ENCODE measurements around the gene CACNG8. TPM values are rescaled to one million over a fixed set of nuclear protein-coding genes. Genes with fewer than 3 reads are reported as not detected.

CACNG8 gene
- 2.1 to 2.6 TPM (median 2.1 TPM) in 3 replicates for total RNA-seq

DNA sequence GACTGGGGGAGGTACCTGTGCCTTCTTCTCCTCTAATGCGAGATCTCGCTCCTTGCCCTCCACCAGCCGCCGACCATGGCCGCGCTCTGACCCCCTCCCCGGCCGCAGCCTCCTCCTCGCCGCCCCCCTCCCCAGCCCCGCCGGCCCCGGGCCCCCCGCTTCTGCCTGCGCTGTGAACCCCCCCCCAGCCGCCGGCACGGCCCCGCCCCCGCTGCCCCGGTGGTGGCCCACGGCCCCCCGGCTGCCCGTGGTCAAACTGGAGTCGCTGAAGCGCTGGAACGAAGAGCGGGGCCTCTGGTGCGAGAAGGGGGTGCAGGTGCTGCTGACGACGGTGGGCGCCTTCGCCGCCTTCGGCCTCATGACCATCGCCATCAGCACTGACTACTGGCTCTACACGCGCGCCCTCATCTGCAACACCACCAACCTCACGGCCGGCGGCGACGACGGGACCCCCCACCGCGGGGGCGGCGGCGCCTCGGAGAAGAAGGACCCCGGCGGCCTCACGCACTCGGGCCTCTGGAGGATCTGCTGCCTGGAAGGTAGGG lies at the start of gene CACNG8:
CACNG8 (plus strand) TSS at position 51 of the 545 bp plus-strand sequence.
- Mint-ChIP-seq H3K4me1 (peaks cover 5% of the 10 kb centered on the region), H3K36me3 (no peaks in the 10 kb centered on the region), H3K9me3 (no peaks in the 10 kb centered on the region), H3K27ac (no peak within 1 kb of the TSS), H3K27me3 (ENCODE audit: low read depth) (peaks cover 89% of the 10 kb centered on the region), H3K4me3 (no peak within 1 kb of the TSS)
- no peak for DNase-seq (ENCODE audit: low spot score in 2 of 2, unreplicated experiment in 2 of 2)
- TF ChIP-seq, protein P1, sequence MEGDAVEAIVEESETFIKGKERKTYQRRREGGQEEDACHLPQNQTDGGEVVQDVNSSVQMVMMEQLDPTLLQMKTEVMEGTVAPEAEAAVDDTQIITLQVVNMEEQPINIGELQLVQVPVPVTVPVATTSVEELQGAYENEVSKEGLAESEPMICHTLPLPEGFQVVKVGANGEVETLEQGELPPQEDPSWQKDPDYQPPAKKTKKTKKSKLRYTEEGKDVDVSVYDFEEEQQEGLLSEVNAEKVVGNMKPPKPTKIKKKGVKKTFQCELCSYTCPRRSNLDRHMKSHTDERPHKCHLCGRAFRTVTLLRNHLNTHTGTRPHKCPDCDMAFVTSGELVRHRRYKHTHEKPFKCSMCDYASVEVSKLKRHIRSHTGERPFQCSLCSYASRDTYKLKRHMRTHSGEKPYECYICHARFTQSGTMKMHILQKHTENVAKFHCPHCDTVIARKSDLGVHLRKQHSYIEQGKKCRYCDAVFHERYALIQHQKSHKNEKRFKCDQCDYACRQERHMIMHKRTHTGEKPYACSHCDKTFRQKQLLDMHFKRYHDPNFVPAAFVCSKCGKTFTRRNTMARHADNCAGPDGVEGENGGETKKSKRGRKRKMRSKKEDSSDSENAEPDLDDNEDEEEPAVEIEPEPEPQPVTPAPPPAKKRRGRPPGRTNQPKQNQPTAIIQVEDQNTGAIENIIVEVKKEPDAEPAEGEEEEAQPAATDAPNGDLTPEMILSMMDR (IDR thresholded peaks at IDR 0.05; ENCODE audit: unreplicated experiment), result no peak

DNA sequence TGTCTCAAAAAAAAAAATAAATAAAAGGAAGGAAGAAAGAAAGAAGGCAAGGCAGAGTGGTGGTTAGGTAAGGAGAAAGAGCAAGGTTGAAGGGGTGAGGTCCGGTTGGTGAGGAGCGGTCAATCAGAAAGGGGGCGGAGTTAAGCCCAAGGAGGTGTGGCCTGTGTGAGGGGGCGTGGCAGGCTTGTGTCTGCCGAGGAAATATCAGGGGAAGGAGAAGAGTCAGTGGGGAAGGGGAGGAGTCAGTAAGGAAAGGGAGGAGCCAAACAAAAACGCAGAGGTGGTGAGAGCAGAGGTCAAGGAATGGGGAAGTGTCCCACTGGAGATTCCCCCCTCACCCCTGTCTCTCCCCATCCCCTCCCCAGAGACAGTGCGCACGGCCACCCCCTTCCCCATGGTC lies 47.7 kb upstream of the CACNG8 start:
- no peak for DNase-seq (ENCODE audit: low spot score in 2 of 2, unreplicated experiment in 2 of 2)
- TF ChIP-seq, protein P1 (IDR thresholded peaks at IDR 0.05; ENCODE audit: unreplicated experiment), result no peak
- Mint-ChIP-seq H3K36me3 (no peaks in the 10 kb centered on the region), H3K4me1 (peaks cover under 1% of the 10 kb centered on the region), H3K9me3 (no peaks in the 10 kb centered on the region), H3K27me3 (ENCODE audit: low read depth) (peaks cover 64% of the 10 kb centered on the region), H3K27ac (no peak overlapping the region), H3K4me3 (no peak overlapping the region)

DNA sequence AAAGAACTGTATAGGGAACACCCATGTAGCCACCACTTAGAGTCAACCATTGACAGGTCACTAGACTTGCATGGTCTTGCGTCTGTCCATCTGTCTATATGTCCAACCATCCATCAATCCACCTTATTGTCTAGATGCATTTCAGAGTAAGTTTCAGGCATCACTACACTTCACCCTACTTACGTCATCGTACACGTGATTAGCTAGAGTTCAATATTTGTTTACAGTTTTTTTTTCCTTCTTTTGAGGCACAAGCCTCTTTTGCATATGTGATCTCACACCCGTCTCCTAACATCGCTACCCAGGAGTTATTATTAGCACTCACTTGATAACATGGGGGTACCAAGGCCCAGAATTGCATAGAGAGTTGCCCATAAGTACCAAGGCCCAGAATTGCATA lies 46.7 kb upstream of the CACNG8 start:
- TF ChIP-seq, protein P1 (IDR thresholded peaks at IDR 0.05; ENCODE audit: unreplicated experiment), result no peak
- H3K9me3 Mint-ChIP-seq, result no peaks in the 10 kb centered on the region
- H3K4me1 Mint-ChIP-seq, result no peaks in the 10 kb centered on the region
- H3K4me3 Mint-ChIP-seq, result no peak overlapping the region
- H3K27me3 Mint-ChIP-seq (ENCODE audit: low read depth), result peaks cover 54% of the 10 kb centered on the region
- H3K27ac Mint-ChIP-seq, result no peak overlapping the region
- no peak for DNase-seq (ENCODE audit: low spot score in 2 of 2, unreplicated experiment in 2 of 2)
- H3K36me3 Mint-ChIP-seq, result no peaks in the 10 kb centered on the region

DNA sequence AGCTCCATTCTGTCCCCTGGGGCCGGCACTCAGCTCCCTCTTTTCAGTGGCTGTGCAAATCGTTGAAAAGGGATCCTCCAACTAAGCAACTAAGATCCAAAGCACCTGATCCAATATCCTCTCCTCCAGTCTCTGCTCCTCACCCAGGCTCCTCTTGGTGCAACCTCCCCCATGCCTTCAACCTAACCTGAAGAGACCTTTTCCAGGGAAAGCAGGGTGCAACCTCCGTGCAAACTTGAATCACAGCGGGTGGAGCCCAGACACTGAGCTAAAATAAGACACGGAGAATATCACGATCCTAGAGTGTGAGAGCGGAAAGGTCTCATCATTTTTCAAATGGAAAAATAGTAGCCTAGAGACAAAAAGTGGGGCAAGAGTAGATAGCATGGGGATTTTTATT lies 45.4 kb upstream of the CACNG8 start:
- no peaks in the 10 kb centered on the region for H3K4me1 Mint-ChIP-seq
- TF ChIP-seq, protein P1 (IDR thresholded peaks at IDR 0.05; ENCODE audit: unreplicated experiment), result no peak
- H3K27me3 Mint-ChIP-seq (ENCODE audit: low read depth), result peaks cover 41% of the 10 kb centered on the region
- no peaks in the 10 kb centered on the region for H3K36me3 Mint-ChIP-seq
- no peaks in the 10 kb centered on the region for H3K9me3 Mint-ChIP-seq
- H3K4me3 Mint-ChIP-seq, result no peak overlapping the region
- DNase-seq (ENCODE audit: low spot score in 2 of 2, unreplicated experiment in 2 of 2), result no peak
- no peak overlapping the region for H3K27ac Mint-ChIP-seq

DNA sequence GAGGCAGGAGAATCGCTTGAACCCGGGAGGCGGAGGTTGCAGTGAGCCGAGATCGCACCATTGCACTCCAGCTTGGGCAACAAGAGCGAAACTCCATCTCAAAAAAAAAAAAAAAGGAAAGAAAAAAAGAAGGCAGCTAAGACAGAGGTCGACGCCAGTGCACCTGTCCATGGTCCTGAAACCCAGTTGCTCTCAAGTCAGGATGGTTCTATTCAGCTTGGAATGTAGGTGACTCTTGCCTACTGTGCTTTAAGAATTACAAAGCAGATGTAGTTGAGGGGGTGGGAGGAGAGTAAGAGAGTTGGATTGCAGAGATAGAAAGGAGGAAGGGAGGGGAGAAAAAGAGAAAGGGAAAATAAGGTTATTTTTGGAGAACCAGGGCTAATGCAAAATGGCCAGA lies 35.0 kb upstream of the CACNG8 start:
- TF ChIP-seq, protein P1 (IDR thresholded peaks at IDR 0.05; ENCODE audit: unreplicated experiment), result no peak
- H3K4me1 Mint-ChIP-seq, result no peaks in the 10 kb centered on the region
- H3K27me3 Mint-ChIP-seq (ENCODE audit: low read depth), result peaks cover 13% of the 10 kb centered on the region
- H3K36me3 Mint-ChIP-seq, result no peaks in the 10 kb centered on the region
- peak; percentile 58 to 78 for DNase-seq (ENCODE audit: low spot score in 2 of 2, unreplicated experiment in 2 of 2)
- H3K4me3 Mint-ChIP-seq, result no peak overlapping the region
- H3K9me3 Mint-ChIP-seq, result no peaks in the 10 kb centered on the region
- no peak overlapping the region for H3K27ac Mint-ChIP-seq

DNA sequence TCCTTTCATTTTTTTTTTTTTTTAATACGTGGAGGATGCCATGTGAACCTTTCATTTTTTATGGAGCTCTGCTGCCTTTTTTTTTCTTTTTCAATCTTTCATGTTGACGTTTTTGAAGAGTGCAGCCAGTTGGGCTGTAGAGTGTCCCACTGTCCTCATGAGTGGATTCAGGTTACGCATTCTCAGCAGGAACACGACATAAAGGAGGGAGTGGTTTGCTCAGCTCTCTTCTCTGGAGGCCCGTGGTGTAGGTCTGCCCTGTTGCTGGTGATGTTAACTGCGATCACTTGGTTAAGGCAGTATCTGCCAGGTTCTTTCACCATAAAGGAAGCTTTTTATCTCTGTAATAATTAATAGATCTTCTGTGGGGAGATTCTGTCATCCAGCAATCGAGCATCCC lies 26.7 kb upstream of the CACNG8 start:
- DNase-seq (ENCODE audit: low spot score in 2 of 2, unreplicated experiment in 2 of 2), result no peak
- TF ChIP-seq, protein P1 (IDR thresholded peaks at IDR 0.05; ENCODE audit: unreplicated experiment), result no peak
- Mint-ChIP-seq H3K4me3 (no peak overlapping the region), H3K27ac (no peak overlapping the region), H3K9me3 (no peaks in the 10 kb centered on the region), H3K27me3 (ENCODE audit: low read depth) (peaks cover 44% of the 10 kb centered on the region), H3K36me3 (no peaks in the 10 kb centered on the region), H3K4me1 (no peaks in the 10 kb centered on the region)
